ENCODE measurements around the gene TRMT13.
A peak's percentile ranks its signal among the peaks of the same experiment; 100 is the strongest.

The TRMT13 gene

GRCh38 chr1:100177295-100178041, 44.5 kb downstream of the TRMT13 start:
- DNase-seq (ENCODE audit: low read depth), result no peak
- H3K4me3 ChIP-seq (ENCODE audit: control insufficient read depth, low read depth, low read length), result no peak overlapping the region
- no peak for TF ChIP-seq CTCF (IDR thresholded peaks at IDR 0.05; ENCODE audit: control insufficient read depth, insufficient read depth, low read depth, low read length, missing control alignments)

DNA sequence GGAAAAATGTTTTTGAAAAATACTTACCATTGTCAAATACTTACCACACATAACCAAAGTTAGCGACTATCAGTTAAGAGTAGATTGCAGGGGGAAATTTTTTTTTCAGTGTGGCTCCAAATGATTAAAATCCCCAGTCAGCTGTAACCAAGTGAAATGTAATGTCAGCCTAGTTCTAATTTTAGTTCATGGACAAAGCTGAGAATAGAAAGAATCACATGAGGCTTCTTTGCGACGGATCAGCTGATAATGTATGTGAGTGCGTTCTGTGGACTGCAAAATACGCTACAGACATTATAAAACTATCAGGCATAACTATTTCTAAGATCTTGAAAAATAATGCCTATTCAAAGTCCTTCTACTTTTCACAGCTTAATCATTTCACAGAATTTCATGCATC, 45.1 kb downstream of the TRMT13 start, which contains the start of gene LRRC39:
Gene LRRC39, minus strand, starts transcription at position 166 of the 400 bp plus-strand sequence. CDS start 9,740 bp downstream, outside the sequence.
- TF ChIP-seq CTCF (IDR thresholded peaks at IDR 0.05; ENCODE audit: control insufficient read depth, insufficient read depth, low read depth, low read length, missing control alignments), result no peak
- no peak for DNase-seq (ENCODE audit: low read depth)
- H3K4me3 ChIP-seq (ENCODE audit: control insufficient read depth, low read depth, low read length), result no peak within 1 kb of the TSS

DNA sequence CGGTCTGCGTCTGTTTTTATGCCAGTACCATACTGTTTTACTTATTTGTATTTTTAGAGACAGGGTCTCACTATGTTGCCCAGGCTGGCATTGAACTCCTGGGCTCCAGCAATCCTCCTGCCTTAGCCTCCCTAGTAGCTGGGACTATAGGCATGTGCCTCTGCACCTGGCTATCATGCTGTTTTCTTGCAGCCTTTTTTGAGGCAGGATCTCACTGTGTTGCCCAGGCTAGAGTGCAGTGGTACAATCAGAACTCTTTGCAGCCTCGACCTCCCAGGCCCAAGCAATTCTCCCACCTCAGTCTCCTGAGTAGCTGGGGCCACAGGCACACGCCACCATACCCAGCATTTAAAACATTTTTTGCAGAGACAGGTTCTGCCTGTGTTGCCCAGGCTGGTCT, 50.4 kb downstream of the TRMT13 start:
- H3K4me3 ChIP-seq (ENCODE audit: control insufficient read depth, low read depth, low read length), result no peak overlapping the region
- no peak for TF ChIP-seq CTCF (IDR thresholded peaks at IDR 0.05; ENCODE audit: control insufficient read depth, insufficient read depth, low read depth, low read length, missing control alignments)
- DNase-seq (ENCODE audit: low read depth), result no peak

GRCh38 chr1:100184536-100184935, 51.6 kb downstream of the TRMT13 start:
- no peak overlapping the region for H3K4me3 ChIP-seq (ENCODE audit: control insufficient read depth, low read depth, low read length)
- TF ChIP-seq CTCF (IDR thresholded peaks at IDR 0.05; ENCODE audit: control insufficient read depth, insufficient read depth, low read depth, low read length, missing control alignments), result no peak
- DNase-seq (ENCODE audit: low read depth), result no peak

GRCh38 chr1:100187912-100188311, 54.9 kb downstream of the TRMT13 start:
- H3K4me3 ChIP-seq (ENCODE audit: control insufficient read depth, low read depth, low read length), result no peak overlapping the region
- TF ChIP-seq CTCF (IDR thresholded peaks at IDR 0.05; ENCODE audit: control insufficient read depth, insufficient read depth, low read depth, low read length, missing control alignments), result no peak
- no peak for DNase-seq (ENCODE audit: low read depth)

DNA sequence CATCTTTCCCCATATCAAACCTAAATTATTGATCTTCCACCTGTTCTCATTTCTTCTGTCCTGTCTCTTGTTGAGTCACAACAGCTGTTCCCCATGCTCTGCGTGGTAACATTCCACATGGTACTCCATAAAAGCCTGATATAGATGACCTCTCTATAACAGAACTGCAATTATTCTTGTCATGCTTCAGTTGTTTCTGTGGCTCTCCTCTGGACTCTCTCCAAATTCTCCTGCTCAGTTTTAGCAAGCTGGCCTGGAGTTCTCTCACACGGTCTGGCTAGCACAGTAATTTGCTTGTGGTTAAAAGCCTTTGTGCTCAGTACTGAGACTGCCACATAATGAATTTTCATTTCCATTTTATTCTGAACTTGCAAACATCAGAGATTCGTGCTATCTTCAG, 55.7 kb downstream of the TRMT13 start:
- TF ChIP-seq CTCF (IDR thresholded peaks at IDR 0.05; ENCODE audit: control insufficient read depth, insufficient read depth, low read depth, low read length, missing control alignments), result no peak
- H3K4me3 ChIP-seq (ENCODE audit: control insufficient read depth, low read depth, low read length), result no peak overlapping the region
- DNase-seq (ENCODE audit: low read depth), result peak; percentile 69

Data from AG09309 (cell line).